ENCODE data around the gene RRAD.

RRAD gene

DNA sequence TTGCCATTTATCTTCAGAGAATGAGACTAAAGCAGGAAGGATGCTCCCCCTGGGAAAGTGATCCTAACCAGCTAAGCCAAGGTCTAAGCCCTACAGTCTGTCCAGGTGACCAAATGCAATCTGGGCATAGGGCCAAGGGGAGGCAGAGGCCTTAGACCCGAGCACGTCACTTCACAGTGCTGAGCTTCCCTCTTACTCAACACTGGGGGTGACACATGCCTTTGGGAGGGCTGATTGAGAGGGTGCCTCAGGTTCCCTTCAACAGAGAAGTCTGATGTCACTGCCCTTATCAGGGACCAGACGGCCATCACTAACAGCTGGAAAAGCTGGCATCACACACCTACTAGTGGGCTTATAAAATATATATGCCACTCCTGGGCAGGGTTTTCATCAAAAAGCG is 4.9 kb upstream of the RRAD start:
- no peak for FAIRE-seq
- TF ChIP-seq, protein P1, sequence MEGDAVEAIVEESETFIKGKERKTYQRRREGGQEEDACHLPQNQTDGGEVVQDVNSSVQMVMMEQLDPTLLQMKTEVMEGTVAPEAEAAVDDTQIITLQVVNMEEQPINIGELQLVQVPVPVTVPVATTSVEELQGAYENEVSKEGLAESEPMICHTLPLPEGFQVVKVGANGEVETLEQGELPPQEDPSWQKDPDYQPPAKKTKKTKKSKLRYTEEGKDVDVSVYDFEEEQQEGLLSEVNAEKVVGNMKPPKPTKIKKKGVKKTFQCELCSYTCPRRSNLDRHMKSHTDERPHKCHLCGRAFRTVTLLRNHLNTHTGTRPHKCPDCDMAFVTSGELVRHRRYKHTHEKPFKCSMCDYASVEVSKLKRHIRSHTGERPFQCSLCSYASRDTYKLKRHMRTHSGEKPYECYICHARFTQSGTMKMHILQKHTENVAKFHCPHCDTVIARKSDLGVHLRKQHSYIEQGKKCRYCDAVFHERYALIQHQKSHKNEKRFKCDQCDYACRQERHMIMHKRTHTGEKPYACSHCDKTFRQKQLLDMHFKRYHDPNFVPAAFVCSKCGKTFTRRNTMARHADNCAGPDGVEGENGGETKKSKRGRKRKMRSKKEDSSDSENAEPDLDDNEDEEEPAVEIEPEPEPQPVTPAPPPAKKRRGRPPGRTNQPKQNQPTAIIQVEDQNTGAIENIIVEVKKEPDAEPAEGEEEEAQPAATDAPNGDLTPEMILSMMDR (IDR thresholded peaks at IDR 0.05; ENCODE audit: insufficient read depth, missing control alignments): no peak
- no peak for DNase-seq (ENCODE audit: insufficient read length, low spot score)

DNA sequence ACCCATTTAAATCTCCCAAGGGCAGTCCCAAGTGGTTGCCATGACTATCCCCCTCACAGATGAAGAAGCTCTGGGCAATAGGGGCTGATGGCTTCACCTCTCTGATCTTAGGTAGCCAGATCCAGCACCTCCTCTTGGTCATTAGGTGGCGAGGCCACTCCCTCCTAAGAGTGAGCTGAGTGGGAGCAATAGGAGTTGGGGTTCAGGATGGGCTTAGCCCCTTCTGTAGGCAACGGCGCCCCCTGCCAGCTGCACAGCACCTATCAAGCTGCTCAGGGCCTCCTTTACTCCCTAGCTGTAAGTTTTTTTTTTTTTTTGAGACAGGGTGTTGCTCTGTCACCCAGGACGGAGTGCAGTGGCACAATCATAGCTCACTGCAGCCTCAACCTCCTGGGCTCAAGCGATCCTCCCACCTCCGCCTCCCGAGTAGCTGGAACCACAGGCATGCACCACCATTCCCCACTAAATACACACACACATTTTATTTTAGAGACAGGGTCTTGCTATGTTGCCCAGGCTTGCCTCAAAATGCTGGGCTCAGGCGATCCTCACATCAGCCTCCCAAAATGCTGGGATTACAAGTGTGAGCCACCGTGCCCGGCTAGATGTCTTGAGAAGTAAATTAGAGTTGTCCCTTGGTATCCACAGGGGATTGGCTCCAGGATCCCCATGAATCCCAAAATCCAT is 3.5 kb upstream of the RRAD start:
- TF ChIP-seq, protein P1 (IDR thresholded peaks at IDR 0.05; ENCODE audit: insufficient read depth, missing control alignments): peak; percentile 50
- DNase-seq (ENCODE audit: insufficient read length, low spot score) (no peak), FAIRE-seq (no peak)

DNA sequence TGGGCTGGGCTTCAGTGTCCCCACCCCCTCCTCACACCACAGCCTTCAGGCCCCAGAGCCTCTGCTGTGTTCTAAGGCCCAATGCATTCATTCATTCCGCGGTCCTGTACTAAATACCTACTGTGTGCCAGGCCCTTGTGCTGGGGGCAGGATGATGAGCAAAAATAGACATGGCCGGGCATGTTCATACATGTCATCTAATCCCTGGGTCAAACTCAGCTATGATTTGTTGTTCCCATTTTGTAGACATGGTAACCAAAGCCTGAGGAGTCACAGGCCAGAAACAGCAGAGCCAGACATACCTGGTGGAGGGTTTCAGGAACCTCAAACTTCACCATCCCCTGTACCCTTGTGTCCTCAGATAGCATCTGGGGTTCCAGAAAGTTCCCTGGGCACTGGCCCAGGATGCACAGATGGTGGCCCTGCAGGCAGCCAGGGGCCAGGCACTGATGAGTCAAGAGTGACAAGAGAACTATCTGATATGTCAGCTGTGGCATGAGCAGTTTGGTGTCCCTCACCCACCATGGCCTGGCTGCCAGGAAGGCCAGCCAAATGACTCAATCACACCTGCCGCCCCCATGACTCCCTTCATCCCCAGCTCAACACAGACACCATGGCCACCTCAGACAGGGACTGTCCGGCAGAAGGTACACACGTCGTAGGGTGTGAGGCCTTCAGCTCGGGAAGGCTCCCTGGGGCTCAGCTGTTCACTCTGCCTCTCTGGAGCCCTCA is 2.7 kb upstream of the RRAD start:
- TF ChIP-seq, protein P1 (IDR thresholded peaks at IDR 0.05; ENCODE audit: insufficient read depth, missing control alignments): no peak
- FAIRE-seq (no peak), DNase-seq (ENCODE audit: insufficient read length, low spot score) (no peak)

DNA sequence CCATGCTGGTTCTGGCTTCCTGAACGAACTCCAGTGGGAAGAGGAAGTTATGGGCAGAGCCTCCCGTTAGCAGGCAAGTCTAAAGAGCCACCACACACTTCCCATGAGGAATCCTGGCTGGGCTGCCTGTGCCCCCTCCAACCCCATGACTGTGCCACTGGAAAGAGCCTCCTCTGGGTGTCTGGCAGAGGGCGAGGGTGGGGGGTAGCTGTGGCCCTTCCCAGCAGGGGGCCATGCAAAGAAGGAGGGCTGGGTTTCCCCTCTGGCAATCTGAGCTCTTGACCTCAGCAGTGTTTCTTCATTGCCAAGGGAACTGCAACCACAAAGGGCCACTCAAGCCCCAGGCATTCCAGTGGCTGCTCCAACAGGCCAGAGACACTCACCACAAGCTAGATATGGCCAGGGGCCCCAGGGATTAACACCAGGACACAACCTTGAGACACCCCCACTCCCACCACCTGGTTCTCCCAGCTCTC is 1.7 kb upstream of the RRAD start:
- TF ChIP-seq, protein P1 (IDR thresholded peaks at IDR 0.05; ENCODE audit: insufficient read depth, missing control alignments): no peak
- FAIRE-seq: no peak
- no peak for DNase-seq (ENCODE audit: insufficient read length, low spot score)

DNA sequence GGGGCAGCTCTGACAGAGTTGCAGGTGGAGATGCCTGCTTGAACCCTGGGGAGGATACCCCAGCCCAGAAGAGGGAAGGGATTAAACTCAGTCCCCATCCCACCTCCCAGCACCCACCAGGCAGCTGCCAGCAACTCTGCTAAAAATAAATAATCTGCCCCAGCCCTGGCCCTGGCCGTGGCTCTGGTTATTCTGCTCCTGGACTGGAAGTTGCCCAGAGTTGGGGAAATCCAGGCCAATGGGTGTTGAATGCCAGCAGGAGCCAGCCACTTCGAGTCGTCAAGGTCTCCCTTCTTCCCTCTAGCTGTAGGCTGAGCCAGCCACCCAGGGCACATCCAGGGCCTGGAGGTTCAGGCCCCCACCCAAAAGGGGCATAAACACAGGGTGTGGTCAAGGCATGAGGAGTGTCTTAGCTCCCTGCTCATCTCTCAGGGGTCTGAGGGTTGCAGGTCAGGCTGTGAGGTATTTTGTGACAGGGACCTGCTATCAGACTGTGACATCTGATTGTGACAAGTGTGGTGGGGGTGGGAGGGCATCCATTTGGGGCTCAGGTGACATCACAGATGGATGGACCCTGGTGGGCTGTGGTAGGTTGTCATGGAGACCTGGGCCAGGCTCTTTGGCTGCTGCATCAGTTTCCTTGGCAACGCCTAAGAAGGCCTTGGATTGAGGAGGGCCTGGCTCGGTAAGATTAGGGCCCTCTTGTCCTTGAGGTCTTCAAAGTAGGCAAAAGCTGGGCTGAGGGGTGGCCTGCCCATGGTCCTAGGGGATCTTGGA is 1.0 kb upstream of the RRAD start:
- FAIRE-seq: no peak
- TF ChIP-seq, protein P1 (IDR thresholded peaks at IDR 0.05; ENCODE audit: insufficient read depth, missing control alignments): no peak
- no peak for DNase-seq (ENCODE audit: insufficient read length, low spot score)

DNA sequence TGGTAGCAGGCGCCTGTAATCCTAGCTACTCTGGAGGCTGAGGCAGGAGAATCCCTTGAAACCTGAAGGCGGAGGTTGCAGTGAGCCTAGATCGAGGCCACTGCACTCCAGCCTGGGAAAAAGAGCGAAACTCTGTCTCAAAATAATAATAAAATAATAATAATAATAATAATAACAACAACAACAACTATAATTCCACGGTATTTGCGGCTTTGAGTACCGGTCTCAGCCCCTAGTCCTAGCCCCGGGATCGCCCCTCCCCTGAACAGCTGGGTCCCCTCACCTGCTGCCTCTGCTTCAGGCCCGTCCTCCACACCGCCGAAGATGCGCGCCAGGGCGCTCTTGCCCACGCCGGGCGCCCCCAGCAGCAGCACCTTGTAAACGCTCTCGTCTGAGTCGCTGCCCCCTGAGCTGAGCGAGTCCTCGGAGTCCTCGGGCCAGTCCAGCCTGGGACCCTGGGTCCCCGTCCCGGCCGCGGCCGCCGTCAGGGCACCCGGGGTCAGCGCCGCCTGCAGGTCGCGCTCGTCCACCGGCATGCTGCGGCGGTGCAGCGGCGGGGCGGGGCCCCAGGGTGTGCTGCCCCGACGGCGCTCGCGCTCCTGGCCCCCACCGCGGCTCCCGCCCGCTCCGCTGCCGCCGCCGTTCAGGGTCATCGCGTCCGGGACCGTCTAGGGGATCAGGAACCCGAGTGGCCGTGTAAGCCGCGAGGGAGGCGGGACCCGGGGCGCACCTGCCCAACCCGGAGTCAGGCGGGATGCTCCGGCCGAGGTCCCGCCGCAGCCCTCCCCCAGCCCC is 611 bp downstream of the RRAD start:
- FAIRE-seq: no peak

More for the DNA sequence above, 611 bp downstream of the RRAD start:
- TF ChIP-seq, protein P1 (IDR thresholded peaks at IDR 0.05; ENCODE audit: insufficient read depth, missing control alignments): no peak
- no peak for DNase-seq (ENCODE audit: insufficient read length, low spot score)
